IMR-90 (cell line): ENCODE data around the gene PSMC5. TPM values are rescaled to one million over a fixed set of nuclear protein-coding genes. Genes with fewer than 3 reads are reported as not detected.

ENCODE experiments used
- ATAC-seq: fragments of 200-7000 bp; cut with Tn5 transposase; 2 replicates; pipeline ENCODE4 v1.9.1; 2020; ENCODE audit warnings: low read depth, mild to moderate bottlenecking, moderate library complexity
- BruUV-seq: library from RNA; stranded (reverse); fragments of 400-500 nt; replicated peaks from 2 replicates; lab custom pipeline; 2021; lab: Mats Ljungman, UMichigan
- CTCF ChIA-PET: fragments of 300-600 bp; formaldehyde crosslinking; extraction: SDS; loops from one replicate; lab custom pipeline; 2021; ENCODE audit warnings: antibody characterized with exemption; lab: Yijun Ruan, JAX
- POLR2A ChIA-PET: fragments of 300-600 bp; sonication (Branson Sonifier 250); formaldehyde crosslinking; loops from one replicate; lab custom pipeline; 2022; ENCODE audit warnings: antibody characterized with exemption; ENCODE audit not compliant: unreplicated experiment; lab: Charles Lee
- DNase-seq: peaks from one replicate; pipeline ENCODE4 v3.0.0; 2013
- H2AFZ ChIP-seq: replicated peaks from 2 replicates; pipeline ENCODE3; 2013; ENCODE audit warnings: low read length, mild to moderate bottlenecking; ENCODE audit not compliant: poor library complexity
- H2AK5ac ChIP-seq: 2 replicates; pipeline ENCODE4 v1.6.1; 2013; ENCODE audit warnings: low read depth, low read length, inconsistent platforms
- H2AK9ac ChIP-seq: replicated peaks from 2 replicates; pipeline ENCODE3; 2013; ENCODE audit warnings: mild to moderate bottlenecking, low read depth, low read length, moderate library complexity; ENCODE audit not compliant: poor library complexity
- H2BK120ac ChIP-seq: 2 replicates; pipeline ENCODE4 v1.6.1; 2013; ENCODE audit warnings: low read depth, low read length, inconsistent platforms
- H2BK15ac ChIP-seq: 3 replicates; pipeline ENCODE4 v1.6.1; 2013; ENCODE audit warnings: low read depth, low read length, inconsistent platforms
- H2BK20ac ChIP-seq: 2 replicates; pipeline ENCODE4 v1.6.1; 2013; ENCODE audit warnings: low read depth, mild to moderate bottlenecking, inconsistent platforms, low read length, moderate library complexity
- H2BK5ac ChIP-seq: 2 replicates; pipeline ENCODE4 v1.6.1; 2013; ENCODE audit warnings: mild to moderate bottlenecking, low read depth, low read length, inconsistent platforms; ENCODE audit not compliant: poor library complexity, severe bottlenecking
- H3K14ac ChIP-seq: replicated peaks from 2 replicates; pipeline ENCODE4 v1.6.1; 2013; ENCODE audit warnings: low read depth, low read length, inconsistent platforms
- H3K18ac ChIP-seq: 2 replicates; pipeline ENCODE4 v1.6.1; 2013; ENCODE audit warnings: low read depth, low read length, control low read depth
- H3K23ac ChIP-seq: 2 replicates; pipeline ENCODE4 v1.6.1; 2013; ENCODE audit warnings: low read depth, low read length, inconsistent platforms
- H3K27ac ChIP-seq: 2 replicates; pipeline ENCODE4 v1.5.1; 2013; ENCODE audit warnings: mild to moderate bottlenecking, control low read depth, low read length; ENCODE audit not compliant: insufficient read depth
- H3K27me3 ChIP-seq: 2 replicates; pipeline ENCODE4 v1.6.1; 2013; ENCODE audit warnings: low read length; ENCODE audit not compliant: control insufficient read depth, insufficient read depth
- H3K36me3 ChIP-seq: 2 replicates; pipeline ENCODE4 v1.6.1; 2013; ENCODE audit warnings: low read length, mixed read lengths; ENCODE audit not compliant: control insufficient read depth, insufficient read depth
- H3K4ac ChIP-seq: 2 replicates; pipeline ENCODE4 v1.6.1; 2013; ENCODE audit warnings: low read depth, low read length, inconsistent platforms
- H3K4me1 ChIP-seq: 2 replicates; pipeline ENCODE4 v1.6.1; 2013; ENCODE audit warnings: low read length, mixed read lengths; ENCODE audit not compliant: control insufficient read depth, insufficient read depth
- H3K4me2 ChIP-seq: 2 replicates; pipeline ENCODE4 v1.6.1; 2013; ENCODE audit warnings: low read depth, mild to moderate bottlenecking, control low read depth, low read length, moderate library complexity
- H3K4me3 ChIP-seq: 2 replicates; pipeline ENCODE4 v1.5.1; 2013; ENCODE audit warnings: low read depth, mild to moderate bottlenecking, control low read depth, low read length, moderate library complexity; ENCODE audit not compliant: insufficient read depth
- H3K56ac ChIP-seq: 2 replicates; pipeline ENCODE4 v1.6.1; 2013; ENCODE audit warnings: low read length, inconsistent platforms; ENCODE audit not compliant: insufficient read depth; ENCODE audit errors: extremely low read depth
- H3K79me1 ChIP-seq, 2 experiments: 2 replicates each; pipeline ENCODE4 v1.6.1; 2013; ENCODE audit warnings: low read length in 2 of 2, inconsistent platforms in 1 of 2, low read depth in 1 of 2
- H3K9ac ChIP-seq: 2 replicates; pipeline ENCODE4 v1.6.1; 2013; ENCODE audit warnings: low read depth, low read length, control low read depth
- H3K9me1 ChIP-seq: 2 replicates; pipeline ENCODE4 v1.6.1; 2013; ENCODE audit warnings: low read length, inconsistent platforms; ENCODE audit not compliant: insufficient read depth
- H3K9me3 ChIP-seq: 2 replicates; pipeline ENCODE4 v1.6.1; 2013; ENCODE audit warnings: low read length; ENCODE audit not compliant: control insufficient read depth, insufficient read depth
- H4K20me1 ChIP-seq: 2 replicates; pipeline ENCODE4 v1.6.1; 2013; ENCODE audit warnings: low read length, inconsistent platforms; ENCODE audit not compliant: insufficient read depth
- H4K5ac ChIP-seq: 2 replicates; pipeline ENCODE4 v1.6.1; 2013; ENCODE audit warnings: mild to moderate bottlenecking, low read depth, low read length, control low read depth
- H4K8ac ChIP-seq, 2 experiments: 2 replicates each; pipeline ENCODE4 v1.6.1; 2013; ENCODE audit warnings: low read depth in 2 of 2, low read length in 2 of 2, control low read depth in 1 of 2, inconsistent platforms in 1 of 2
- H4K91ac ChIP-seq: 2 replicates; pipeline ENCODE4 v1.6.1; 2013; ENCODE audit warnings: low read depth, low read length, inconsistent platforms; ENCODE audit not compliant: insufficient read depth
- CEBPB ChIP-seq: IDR thresholded peaks from 2 replicates; pipeline ENCODE4 v1.6.1; 2012; ENCODE audit warnings: low read depth, low read length, improper control_type of control experiment
- CHD1 ChIP-seq: IDR thresholded peaks from 2 replicates; pipeline ENCODE4 v1.6.1; 2012; ENCODE audit warnings: low read depth, low read length, improper control_type of control experiment
- FOS ChIP-seq: fragments of 150-350 bp; IDR thresholded peaks from 2 replicates; pipeline ENCODE4 v1.6.1; 2016; ENCODE audit warnings: low read depth, low read length
- MAFK ChIP-seq: IDR thresholded peaks from 2 replicates; pipeline ENCODE4 v1.6.1; 2012; ENCODE audit warnings: low read depth, low read length, improper control_type of control experiment
- MAZ ChIP-seq: IDR thresholded peaks from 2 replicates; pipeline ENCODE4 v1.6.1; 2012; ENCODE audit warnings: low read depth, mild to moderate bottlenecking, low read length, improper control_type of control experiment, moderate library complexity, borderline replicate concordance
- NFE2L2 ChIP-seq: fragments of 150-350 bp; IDR thresholded peaks from 2 replicates; pipeline ENCODE4 v1.6.1; 2016; ENCODE audit warnings: low read depth, mild to moderate bottlenecking, low read length
- POLR2A ChIP-seq: IDR thresholded peaks from 2 replicates; pipeline ENCODE4 v1.6.1; 2012; ENCODE audit warnings: mild to moderate bottlenecking, low read depth, low read length
- RAD21 ChIP-seq: IDR thresholded peaks from 2 replicates; pipeline ENCODE4 v1.6.1; 2012; ENCODE audit warnings: low read length, improper control_type of control experiment
- RCOR1 ChIP-seq: IDR thresholded peaks from 2 replicates; pipeline ENCODE4 v1.6.1; 2012; ENCODE audit warnings: mild to moderate bottlenecking, low read length, improper control_type of control experiment; ENCODE audit not compliant: insufficient replicate concordance
- WGBS, 2 experiments: methylation state at CpG; one replicate each; pipeline versions ENCODE4 v1.1.5 to v1.1.7; 2013; ENCODE audit warnings: missing lambda C conversion rate in 2 of 2; ENCODE audit not compliant: insufficient read length in 1 of 2; ENCODE audit errors: extremely low coverage in 2 of 2; 5-methylcytosine and 5-hydroxymethylcytosine counted together
- dilution Hi-C: fragments of 300-500 bp; cut with HindIII; formaldehyde crosslinking; loops from one replicate; pipeline ENCODE4 v1.14.3; 2018; ENCODE audit warnings: low sequenced_read_pairs; ENCODE audit not compliant: unreplicated experiment
- in situ Hi-C: fragments of 300-500 bp; cut with MboI; formaldehyde crosslinking; loops from 3 replicates; pipeline ENCODE4 v1.14.3; 2019; ENCODE audit warnings: low sequenced_read_pairs, inconsistent platforms, mixed read lengths
- intact Hi-C: fragments of 100-400 bp; cut with micrococcal nuclease; formaldehyde crosslinking; loops from 2 replicates; pipeline ENCODE4 v1.10.0; 2022
- polyA plus RNA-seq, 3 experiments: library from polyadenylated mRNA; depleted of rRNA; stranded (reverse); fragments of >200 nt; gene quantifications; 2 replicates each; pipeline ENCODE4 v1.2.3, GENCODE V29; 2012; ENCODE audit warnings: low replicate concordance in 1 of 3
- total RNA-seq: library from RNA; depleted of rRNA; stranded (reverse); fragments of >200 nt; gene quantifications from 2 replicates; pipeline ENCODE4 v1.2.3, GENCODE V29; 2012
- TF ChIP-seq, protein P1 (sequence below): fragments of 150-350 bp; IDR thresholded peaks from 2 replicates; pipeline ENCODE4 v1.6.1; 2017; ENCODE audit warnings: mild to moderate bottlenecking, antibody characterized with exemption, low read length, low read depth
- TF ChIP-seq, protein P2 (sequence below): conservative IDR thresholded peaks from 2 replicates; pipeline ENCODE4 v1.5.1; 2012; ENCODE audit warnings: mild to moderate bottlenecking, low read depth, low read length, improper control_type of control experiment

PSMC5 gene
- total and polyA plus RNA-seq, 2 of the 4 experiments (the other 2 are of a cell fraction): 105 to 165 TPM

DNA sequence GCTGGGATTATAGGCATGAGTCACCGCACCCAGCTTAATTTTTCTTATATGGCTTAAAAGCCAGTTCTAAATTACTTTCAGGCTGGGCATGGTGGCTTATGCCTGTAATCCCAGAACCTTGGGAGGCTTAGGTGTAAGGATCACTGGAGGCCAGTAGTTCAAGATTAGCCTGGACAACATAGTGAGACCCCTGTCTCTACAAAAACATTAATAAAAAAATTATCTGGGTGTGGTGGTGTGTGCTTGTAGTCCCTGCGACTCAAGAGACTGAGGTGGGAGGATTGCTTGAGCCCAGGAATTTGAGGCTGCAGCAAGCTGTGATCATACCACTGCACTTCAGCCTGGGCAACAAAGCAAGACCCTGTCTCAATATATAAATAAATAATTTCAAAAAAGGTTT lies 26.0 kb downstream of the PSMC5 start (continued):
- TF ChIP-seq NFE2L2: no peak
- no peak for TF ChIP-seq RCOR1
- TF ChIP-seq RAD21: no peak
- TF ChIP-seq POLR2A: no peak
- TF ChIP-seq MAFK: no peak
- TF ChIP-seq FOS: no peak

DNA sequence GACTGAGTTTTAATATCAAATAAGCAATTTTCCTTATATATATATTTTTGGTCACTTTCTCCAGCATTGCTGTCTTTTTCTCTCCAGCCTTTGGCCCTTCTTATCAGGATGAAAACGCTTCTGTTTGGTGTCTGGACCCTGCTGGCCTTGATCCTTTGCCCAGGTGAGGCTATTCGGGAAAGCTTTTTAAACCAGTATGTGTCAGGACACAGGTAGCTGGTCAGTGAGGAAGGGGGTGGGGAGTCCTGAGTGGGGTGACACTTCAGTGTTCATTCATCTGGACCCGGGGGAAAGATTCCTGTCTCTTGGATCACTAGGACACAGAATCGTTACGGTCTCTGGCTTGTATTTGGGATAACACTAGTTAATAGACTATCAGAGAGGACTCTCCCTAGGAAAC lies 27.5 kb downstream of the PSMC5 start:
- DNase-seq (no peak), ATAC-seq (no peak)
- no peaks in the 10 kb centered on the region for H3K9me1 ChIP-seq
- no peak overlapping the region for H3K4ac ChIP-seq
- H3K18ac ChIP-seq: no peak overlapping the region
- no peak overlapping the region for H2AK5ac ChIP-seq
- no peaks in the 10 kb centered on the region for H3K36me3 ChIP-seq
- H4K5ac ChIP-seq: no peak overlapping the region
- no peak overlapping the region for H2BK120ac ChIP-seq
- no peak overlapping the region for H3K56ac ChIP-seq
- H3K9me3 ChIP-seq: no peaks in the 10 kb centered on the region
- no peak for TF ChIP-seq NFE2L2
- no peak for TF ChIP-seq CEBPB
- TF ChIP-seq POLR2A: no peak
- no peak for TF ChIP-seq CHD1
- TF ChIP-seq MAZ: no peak
- no peak for TF ChIP-seq MAFK
- no peak for TF ChIP-seq RCOR1
- TF ChIP-seq, protein P1, sequence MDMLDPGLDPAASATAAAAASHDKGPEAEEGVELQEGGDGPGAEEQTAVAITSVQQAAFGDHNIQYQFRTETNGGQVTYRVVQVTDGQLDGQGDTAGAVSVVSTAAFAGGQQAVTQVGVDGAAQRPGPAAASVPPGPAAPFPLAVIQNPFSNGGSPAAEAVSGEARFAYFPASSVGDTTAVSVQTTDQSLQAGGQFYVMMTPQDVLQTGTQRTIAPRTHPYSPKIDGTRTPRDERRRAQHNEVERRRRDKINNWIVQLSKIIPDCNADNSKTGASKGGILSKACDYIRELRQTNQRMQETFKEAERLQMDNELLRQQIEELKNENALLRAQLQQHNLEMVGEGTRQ: no peak
- no peak for TF ChIP-seq FOS
- TF ChIP-seq, protein P2, sequence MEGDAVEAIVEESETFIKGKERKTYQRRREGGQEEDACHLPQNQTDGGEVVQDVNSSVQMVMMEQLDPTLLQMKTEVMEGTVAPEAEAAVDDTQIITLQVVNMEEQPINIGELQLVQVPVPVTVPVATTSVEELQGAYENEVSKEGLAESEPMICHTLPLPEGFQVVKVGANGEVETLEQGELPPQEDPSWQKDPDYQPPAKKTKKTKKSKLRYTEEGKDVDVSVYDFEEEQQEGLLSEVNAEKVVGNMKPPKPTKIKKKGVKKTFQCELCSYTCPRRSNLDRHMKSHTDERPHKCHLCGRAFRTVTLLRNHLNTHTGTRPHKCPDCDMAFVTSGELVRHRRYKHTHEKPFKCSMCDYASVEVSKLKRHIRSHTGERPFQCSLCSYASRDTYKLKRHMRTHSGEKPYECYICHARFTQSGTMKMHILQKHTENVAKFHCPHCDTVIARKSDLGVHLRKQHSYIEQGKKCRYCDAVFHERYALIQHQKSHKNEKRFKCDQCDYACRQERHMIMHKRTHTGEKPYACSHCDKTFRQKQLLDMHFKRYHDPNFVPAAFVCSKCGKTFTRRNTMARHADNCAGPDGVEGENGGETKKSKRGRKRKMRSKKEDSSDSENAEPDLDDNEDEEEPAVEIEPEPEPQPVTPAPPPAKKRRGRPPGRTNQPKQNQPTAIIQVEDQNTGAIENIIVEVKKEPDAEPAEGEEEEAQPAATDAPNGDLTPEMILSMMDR: no peak
- no peak overlapping the region for H4K91ac ChIP-seq
- H3K27ac ChIP-seq: no peak overlapping the region
- no peak overlapping the region for H3K14ac ChIP-seq
- dilution Hi-C loops (no loop called here), in situ Hi-C loops (no loop called here), intact Hi-C loops (no loop called here)
- peaks cover 29% of the 10 kb centered on the region for H3K27me3 ChIP-seq
- no peak overlapping the region for H4K8ac ChIP-seq
- H2BK5ac ChIP-seq: no peak overlapping the region
- no peak overlapping the region for H3K23ac ChIP-seq
- H2BK20ac ChIP-seq: no peak overlapping the region
- H3K4me2 ChIP-seq: no peak overlapping the region
- no peak overlapping the region for H2BK15ac ChIP-seq
- H4K20me1 ChIP-seq: no peaks in the 10 kb centered on the region
- H3K4me3 ChIP-seq: no peak overlapping the region
- no peak overlapping the region for H2AK9ac ChIP-seq
- no peak overlapping the region for H2AFZ ChIP-seq
- BruUV-seq: no TSS peak
- no peaks in the 10 kb centered on the region for H3K4me1 ChIP-seq
- no peak overlapping the region for H3K9ac ChIP-seq
- no CpG with 5 or more reads among the region's 5 CpGs for WGBS, 2 experiments
- CTCF ChIA-PET: no interaction called here
- POLR2A ChIA-PET: no interaction called here
- no peaks in the 10 kb centered on the region for H3K79me1 ChIP-seq
